T-cell (primary cell): ENCODE results near the gene SLC4A11. TPM values are rescaled to one million over a fixed set of nuclear protein-coding genes. Genes with fewer than 3 reads are reported as not detected.

Experiments used
- ATAC-seq, 4 experiments: fragments of 200-7000 bp in 3 of 4; fragments of 150-1000 bp in 1 of 4; cut with Tn5 transposase; replicated peaks in 1 of 4; 1 replicate in 3 of 4; 2 replicates in 1 of 4; pipeline ENCODE4 v1.10.0; 2021; ENCODE audit warnings: moderate library complexity in 3 of 4, mild to moderate bottlenecking in 2 of 4, moderate number of reproducible peaks in 1 of 4
- CTCF ChIA-PET, 2 donors: fragments of 300-600 bp; sonication (Branson Sonifier 250); formaldehyde crosslinking; loops; one replicate each; lab custom pipeline; 2022; ENCODE audit warnings: antibody characterized with exemption in 2 of 2; lab: Charles Lee
- POLR2A ChIA-PET, 2 donors: fragments of 300-600 bp; sonication (Branson Sonifier 250); formaldehyde crosslinking; loops; one replicate each; lab custom pipeline; 2022; ENCODE audit warnings: antibody characterized with exemption in 2 of 2; lab: Charles Lee
- DNase-seq, 35 experiments: peaks; one replicate each; pipeline versions ENCODE4 v3.0.0 to v3.0.0-alpha.2; 2013 to 2023
- H3K27ac ChIP-seq: one replicate; pipeline ENCODE4 v1.5.1; 2013; ENCODE audit warnings: low read length
- H3K27me3 ChIP-seq, 2 experiments: replicated peaks in 1 of 2; 1 replicate in 1 of 2; 2 replicates in 1 of 2; pipeline versions ENCODE4 v1.6.1 to v1.7.0; 2013; ENCODE audit warnings: low read length in 1 of 2, mixed read lengths in 1 of 2; ENCODE audit not compliant: control insufficient read depth in 2 of 2, insufficient read depth in 2 of 2; ENCODE audit errors: extremely low read depth in 1 of 2
- H3K36me3 ChIP-seq, 2 donors: 1 replicate in 1 of 2; 2 replicates in 1 of 2; pipeline versions ENCODE4 v1.6.1 to v1.7.0; 2013; ENCODE audit warnings: low read length in 1 of 2; ENCODE audit not compliant: control insufficient read depth in 2 of 2, insufficient read depth in 1 of 2; ENCODE audit errors: extremely low read depth in 1 of 2
- H3K4me1 ChIP-seq, 2 experiments: 1 replicate in 1 of 2; 2 replicates in 1 of 2; pipeline versions ENCODE4 v1.6.1 to v1.7.0; 2013; ENCODE audit warnings: low read length in 2 of 2, mixed read lengths in 1 of 2; ENCODE audit not compliant: insufficient read depth in 2 of 2, control insufficient read depth in 1 of 2; ENCODE audit errors: extremely low read depth in 1 of 2
- H3K4me3 ChIP-seq, 2 donors: 1 replicate in 1 of 2; 2 replicates in 1 of 2; pipeline versions ENCODE4 v1.5.1 to v1.7.0; 2013; ENCODE audit warnings: mild to moderate bottlenecking in 2 of 2, low read length in 1 of 2, moderate library complexity in 1 of 2; ENCODE audit not compliant: control insufficient read depth in 1 of 2; ENCODE audit errors: extremely low read depth in 1 of 2
- H3K9me3 ChIP-seq: 2 replicates; pipeline ENCODE4 v1.7.0; 2013
- H3K27ac Mint-ChIP-seq, 2 donors: one replicate each; pipeline ENCODE4 v1.8.0; 2020 to 2021; ENCODE audit warnings: mild to moderate bottlenecking in 2 of 2, mixed read lengths in 2 of 2
- H3K27me3 Mint-ChIP-seq, 2 donors: one replicate each; pipeline ENCODE4 v1.8.0; 2021 to 2022; ENCODE audit warnings: mixed read lengths in 2 of 2
- H3K36me3 Mint-ChIP-seq: one replicate; pipeline ENCODE4 v1.8.0; 2021; ENCODE audit warnings: mixed read lengths
- H3K4me1 Mint-ChIP-seq, 3 donors: one replicate each; pipeline ENCODE4 v1.8.0; 2020 to 2022; ENCODE audit warnings: mixed read lengths in 3 of 3, mild to moderate bottlenecking in 1 of 3
- H3K4me3 Mint-ChIP-seq, 3 donors: one replicate each; pipeline ENCODE4 v1.8.0; 2020 to 2022; ENCODE audit warnings: mild to moderate bottlenecking in 3 of 3, mixed read lengths in 3 of 3, moderate library complexity in 3 of 3
- H3K9me3 Mint-ChIP-seq, 3 donors: one replicate each; pipeline ENCODE4 v1.8.0; 2020 to 2022; ENCODE audit warnings: mixed read lengths in 3 of 3
- WGBS: methylation state at CpG from one replicate; pipeline ENCODE4 v1.1.5; 2013; ENCODE audit warnings: missing lambda C conversion rate; ENCODE audit not compliant: insufficient coverage; 5-methylcytosine and 5-hydroxymethylcytosine counted together
- total RNA-seq, 35 experiments: library from RNA in 6 of 35; stranded (reverse) in 6 of 35; fragments of 120-200 nt in 1 of 35; gene quantifications; one replicate each; pipeline versions ENCODE4 v1.2.1 to v1.2.4 and lab custom pipeline; 2013 to 2026

SLC4A11 gene
- total RNA-seq, 5 donors from 2014 or later (not counting 1 experiment from before 2014, with no cell fraction given), result 0.43 to 3.9 (median 1.4) TPM

GRCh38 chr20:3231889-3232588 is 7.0 kb downstream of the SLC4A11 start:
- DNase-seq, result no peak
- Histone ChIP-seq H3K4me1 (no peaks in the 10 kb centered on the region), H3K27ac (no peak overlapping the region), H3K36me3 (no peaks in the 10 kb centered on the region), H3K27me3 (peaks cover 0 to 35% of the 10 kb centered on the region in 2 experiments), H3K4me3 (no peak overlapping the region), H3K9me3 (no peaks in the 10 kb centered on the region)
- no peak for ATAC-seq
- POLR2A ChIA-PET, result no interaction called here
- H3K4me1 Mint-ChIP-seq, result peaks cover 0 to 2% (median 0%) of the 10 kb centered on the region in 3 donors
- no peak overlapping the region for H3K4me3 Mint-ChIP-seq
- no peak overlapping the region for H3K27ac Mint-ChIP-seq
- CTCF ChIA-PET, result interaction anchor here in 1 of 2 donors (0.5 kb wide), 1 partner anchor 12 kb away, joined by 9 read pairs; no protein-coding TSS in a partner anchor
- H3K27me3 Mint-ChIP-seq, result peaks cover 14 to 17% of the 10 kb centered on the region in 2 donors
- no peaks in the 10 kb centered on the region for H3K9me3 Mint-ChIP-seq
- 58% methylated on average over 3 of the region's 15 CpGs for WGBS
- H3K36me3 Mint-ChIP-seq, result no peaks in the 10 kb centered on the region

- ATAC-seq, result no peak
- no peaks in the 10 kb centered on the region for H3K9me3 ChIP-seq
- H3K27ac Mint-ChIP-seq, result no peak overlapping the region
- ChIA-PET POLR2A (no interaction called here), CTCF (no interaction called here)
- no peaks in the 10 kb centered on the region for H3K4me1 ChIP-seq
- H3K27me3 ChIP-seq, result peaks cover 0 to 25% of the 10 kb centered on the region in 2 experiments
- no peaks in the 10 kb centered on the region for H3K4me1 Mint-ChIP-seq
- H3K4me3 Mint-ChIP-seq, result no peak overlapping the region
- no peaks in the 10 kb centered on the region for H3K36me3 Mint-ChIP-seq
- no peak overlapping the region for H3K27ac ChIP-seq
- no peak overlapping the region for H3K4me3 ChIP-seq
- no peak for DNase-seq
- 95% methylated on average over 10 of the region's 21 CpGs for WGBS
- peaks cover 5 to 8% of the 10 kb centered on the region in 2 donors for H3K27me3 Mint-ChIP-seq
- no peaks in the 10 kb centered on the region for H3K9me3 Mint-ChIP-seq
- no peaks in the 10 kb centered on the region for H3K36me3 ChIP-seq
Observed at GRCh38 chr20:3231116-3231515, 7.9 kb downstream of the SLC4A11 start.

DNA sequence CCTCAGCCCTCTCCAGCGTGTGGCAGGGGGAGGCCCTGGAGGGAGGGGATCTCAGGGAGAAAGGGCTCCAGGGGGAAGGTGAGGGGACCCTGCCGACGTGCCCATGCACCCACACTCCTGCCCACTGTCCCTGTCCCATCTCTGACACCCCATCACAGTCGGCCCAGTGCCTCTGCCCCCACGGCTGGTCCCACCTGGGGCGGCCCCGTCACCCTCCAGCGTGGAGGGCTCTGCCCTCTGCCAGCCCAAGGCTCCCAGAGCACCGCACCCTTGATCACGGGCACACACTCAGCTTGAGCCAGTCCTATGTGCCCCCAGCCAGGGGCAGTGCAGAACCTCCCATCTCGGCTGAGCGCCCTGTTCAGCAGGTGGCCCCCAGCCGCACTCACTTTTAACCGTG is 9.2 kb downstream of the SLC4A11 start:
- H3K9me3 ChIP-seq, result no peaks in the 10 kb centered on the region

GRCh38 chr20:3229158-3229557 is 9.8 kb downstream of the SLC4A11 start:
- no peaks in the 10 kb centered on the region for H3K27me3 Mint-ChIP-seq
- Histone ChIP-seq H3K27me3 (peaks cover 0 to 7% of the 10 kb centered on the region in 2 experiments), H3K4me3 (no peak overlapping the region), H3K36me3 (no peaks in the 10 kb centered on the region), H3K9me3 (no peaks in the 10 kb centered on the region), H3K4me1 (peaks cover 0 to 2% of the 10 kb centered on the region in 2 experiments), H3K27ac (no peak overlapping the region)
- no peak overlapping the region for H3K27ac Mint-ChIP-seq
- H3K4me3 Mint-ChIP-seq, result no peak overlapping the region
- WGBS, result 90% methylated on average over 11 of the region's 22 CpGs
- no peak for ATAC-seq
- CTCF ChIA-PET, result no interaction called here
- no peak for DNase-seq
- POLR2A ChIA-PET, result no interaction called here
- H3K36me3 Mint-ChIP-seq, result no peaks in the 10 kb centered on the region
- H3K4me1 Mint-ChIP-seq, result peaks cover 0 to 2% (median 0%) of the 10 kb centered on the region in 3 donors
- no peaks in the 10 kb centered on the region for H3K9me3 Mint-ChIP-seq

More for the DNA sequence above, 9.2 kb downstream of the SLC4A11 start:
- DNase-seq (no peak), ATAC-seq (no peak)
- Histone ChIP-seq H3K27ac (no peak overlapping the region), H3K27me3 (peaks cover 0 to 12% of the 10 kb centered on the region in 2 experiments), H3K36me3 (no peaks in the 10 kb centered on the region), H3K4me3 (no peak overlapping the region), H3K4me1 (peaks cover 0 to 1% of the 10 kb centered on the region in 2 experiments)
- H3K9me3 Mint-ChIP-seq, result no peaks in the 10 kb centered on the region
- no peaks in the 10 kb centered on the region for H3K27me3 Mint-ChIP-seq
- ChIA-PET POLR2A (no interaction called here), CTCF (no interaction called here)
- no peaks in the 10 kb centered on the region for H3K36me3 Mint-ChIP-seq
- peaks cover 0 to under 1% (median 0%) of the 10 kb centered on the region in 3 donors for H3K4me1 Mint-ChIP-seq
- no peak overlapping the region for H3K27ac Mint-ChIP-seq
- 95% methylated on average over 11 of the region's 14 CpGs for WGBS
- H3K4me3 Mint-ChIP-seq, result no peak overlapping the region

GRCh38 chr20:3228750-3229032 is 10.3 kb downstream of the SLC4A11 start:
- Histone ChIP-seq H3K4me3 (no peak overlapping the region), H3K27ac (no peak overlapping the region), H3K36me3 (peaks cover 0 to 5% of the 10 kb centered on the region in 2 donors), H3K27me3 (peaks cover 0 to 4% of the 10 kb centered on the region in 2 experiments), H3K9me3 (no peaks in the 10 kb centered on the region), H3K4me1 (peaks cover 0 to 5% of the 10 kb centered on the region in 2 experiments)
- H3K27ac Mint-ChIP-seq, result no peak overlapping the region
- peaks cover under 1 to 5% (median 4%) of the 10 kb centered on the region in 3 donors for H3K4me1 Mint-ChIP-seq
- ChIA-PET POLR2A (no interaction called here), CTCF (no interaction called here)
- H3K9me3 Mint-ChIP-seq, result no peaks in the 10 kb centered on the region
- 95% methylated on average over 8 of the region's 11 CpGs for WGBS
- H3K4me3 Mint-ChIP-seq, result no peak overlapping the region
- no peak for ATAC-seq
- no peak for DNase-seq
- H3K27me3 Mint-ChIP-seq, result no peaks in the 10 kb centered on the region
- no peaks in the 10 kb centered on the region for H3K36me3 Mint-ChIP-seq

DNA sequence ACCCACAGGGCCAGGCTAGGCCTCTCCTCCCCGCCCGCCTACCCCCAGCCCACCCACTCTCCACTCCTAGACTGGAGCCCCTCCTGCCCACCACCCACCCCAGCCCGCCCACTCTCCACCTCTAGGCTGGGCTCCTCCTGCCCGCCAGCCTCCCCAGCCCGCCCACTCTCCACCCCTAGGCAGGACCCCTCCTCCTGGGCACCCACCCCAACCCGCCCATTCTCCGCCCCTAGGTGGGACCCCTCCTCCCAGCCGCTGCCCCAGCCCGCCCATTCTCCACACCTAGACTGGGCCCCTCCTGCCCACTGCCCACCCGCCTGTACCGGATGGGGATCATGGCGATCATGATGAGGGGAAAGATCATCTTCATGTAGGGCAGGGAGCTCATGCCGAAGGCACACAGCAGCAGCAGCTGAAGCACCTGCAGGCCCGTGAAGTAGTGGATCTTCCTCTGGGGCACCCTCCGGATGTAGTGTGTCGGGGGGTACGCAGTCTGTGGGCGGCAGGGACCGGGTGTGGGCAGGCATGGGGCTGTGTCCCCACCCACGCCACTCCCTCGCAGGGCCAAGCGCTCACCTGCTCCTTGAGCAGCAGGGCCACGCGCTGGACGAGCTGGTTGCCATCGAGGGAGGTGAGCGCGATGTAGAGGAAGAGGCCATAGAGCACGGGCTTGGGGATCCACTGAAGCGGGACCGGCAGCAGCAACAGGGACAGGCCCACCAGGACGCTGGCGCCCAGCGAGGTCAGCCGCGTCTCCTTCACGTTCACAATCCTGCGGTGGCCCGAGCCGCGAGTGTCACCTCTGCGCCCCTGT is 10.8 kb downstream of the SLC4A11 start:
- Histone ChIP-seq H3K36me3 (peaks cover 0 to 10% of the 10 kb centered on the region in 2 donors), H3K9me3 (no peaks in the 10 kb centered on the region), H3K27me3 (no peaks in the 10 kb centered on the region), H3K4me1 (peaks cover 3 to 10% of the 10 kb centered on the region in 2 experiments), H3K27ac (no peak overlapping the region), H3K4me3 (no peak overlapping the region)
- Mint-ChIP-seq H3K36me3 (no peaks in the 10 kb centered on the region), H3K4me1 (peaks cover 6 to 11% (median 10%) of the 10 kb centered on the region in 3 donors), H3K27ac (no peak overlapping the region), H3K4me3 (no peak overlapping the region), H3K27me3 (no peaks in the 10 kb centered on the region), H3K9me3 (no peaks in the 10 kb centered on the region)
- CTCF ChIA-PET, result no interaction called here
- no peak for DNase-seq
- POLR2A ChIA-PET, result no interaction called here
- WGBS, result 95% methylated on average over 28 of the region's 42 CpGs
- no peak for ATAC-seq
